GM13977 (cell line): ENCODE data around the gene CAMKK1.
A peak's percentile ranks its signal among the peaks of the same experiment; 100 is the strongest.

Experiments used
- DNase-seq: peaks from one replicate; pipeline ENCODE4 v3.0.0; 2012; ENCODE audit warnings: low spot score
- CTCF ChIP-seq: IDR thresholded peaks from 2 replicates; pipeline ENCODE4 v1.5.1; 2012; ENCODE audit warnings: mild to moderate bottlenecking, control low read depth; ENCODE audit not compliant: insufficient read depth; ENCODE audit errors: extremely low read depth, missing control alignments
- in situ Hi-C: fragments of 300-500 bp; cut with MboI; formaldehyde crosslinking; loops from one replicate; pipeline ENCODE4 v1.12.0; 2022; ENCODE audit warnings: low sequenced_read_pairs, low pct_unique_long_range_greater_than_20kb, mixed read lengths, inconsistent platforms; ENCODE audit not compliant: unreplicated experiment

CAMKK1 gene

GRCh38 chr17:3892095-3892998 is 506 bp downstream of the CAMKK1 start:
- DNase-seq: peak; percentile 67
- no peak for TF ChIP-seq CTCF
- in situ Hi-C loops: no loop called here

- in situ Hi-C loops: no loop called here
- no peak for DNase-seq
- TF ChIP-seq CTCF: no peak
Observed at GRCh38 chr17:3891626-3892094, 1.2 kb downstream of the CAMKK1 start.

GRCh38 chr17:3890878-3891219 is 2.0 kb downstream of the CAMKK1 start:
- no peak for DNase-seq
- in situ Hi-C loops: no loop called here
- TF ChIP-seq CTCF: no peak

- no peak for DNase-seq
- in situ Hi-C loops: no loop called here
- no peak for TF ChIP-seq CTCF
Observed at GRCh38 chr17:3890082-3890877, 2.6 kb downstream of the CAMKK1 start.

- in situ Hi-C loops: no loop called here
- no peak for DNase-seq
- TF ChIP-seq CTCF: no peak
Observed at GRCh38 chr17:3889325-3890012, 3.4 kb downstream of the CAMKK1 start.
